SK-N-SH (cell line): Measurements from ENCODE around the gene FOXA3. TPM values are rescaled to one million over a fixed set of nuclear protein-coding genes. Genes with fewer than 3 reads are reported as not detected.
A peak's percentile ranks its signal among the peaks of the same experiment; 100 is the strongest.

Experiments used
- CTCF ChIA-PET: fragments of 300-600, 350-600 bp; formaldehyde crosslinking; extraction: SDS; loops from one replicate; lab custom pipeline; 2021; lab: Yijun Ruan, JAX
- POLR2A ChIA-PET: fragments of 350-600 bp; sonication (Branson Sonifier 250); formaldehyde crosslinking; extraction: SDS; loops from one replicate; lab custom pipeline; 2020; ENCODE audit warnings: antibody characterized with exemption, inconsistent platforms; lab: Yijun Ruan, JAX
- DNase-seq: peaks from one replicate; pipeline ENCODE4 v3.0.0; 2012
- H2AFZ ChIP-seq: fragments of 200-600 bp; sonication (generic); 2 replicates; pipeline ENCODE4 v1.8.1; 2016; ENCODE audit warnings: antibody characterized with exemption, mild to moderate bottlenecking, low read depth
- H3F3A ChIP-seq: fragments of 200-600 bp; sonication (generic); replicated peaks from 2 replicates; pipeline ENCODE3; 2016; ENCODE audit warnings: antibody characterized with exemption, mild to moderate bottlenecking; ENCODE audit not compliant: insufficient read depth
- H3K27ac ChIP-seq, 2 experiments: fragments of 200-500 bp in 1 of 2; fragments of 200-600 bp in 1 of 2; sonication (Bioruptor generic) in 1 of 2; sonication (generic), shearing (Covaris generic) in 1 of 2; 2 replicates each; pipeline versions ENCODE4 v1.5.1 to v1.6.1; 2014 to 2016; ENCODE audit warnings: low read depth in 2 of 2, inconsistent platforms in 1 of 2, low read length in 1 of 2, mild to moderate bottlenecking in 1 of 2, mixed read lengths in 1 of 2
- H3K27me3 ChIP-seq: fragments of 200-600 bp; sonication (generic), shearing (Covaris generic); 2 replicates; pipeline ENCODE4 v1.6.1; 2016; ENCODE audit warnings: mixed run types; ENCODE audit not compliant: insufficient read depth
- H3K36me3 ChIP-seq, 2 experiments: fragments of 200-500 bp in 1 of 2; fragments of 200-600 bp in 1 of 2; sonication (Bioruptor generic) in 1 of 2; sonication (generic) in 1 of 2; replicated peaks in 1 of 2; 2 replicates each; pipeline versions ENCODE3 to v1.5.1; 2014 to 2016; ENCODE audit warnings: low read length in 1 of 2, mild to moderate bottlenecking in 1 of 2; ENCODE audit not compliant: insufficient read depth in 2 of 2, control insufficient read depth in 1 of 2
- H3K4me1 ChIP-seq, 2 experiments: fragments of 200-500 bp in 1 of 2; fragments of 200-600 bp in 1 of 2; sonication (Bioruptor generic) in 1 of 2; sonication (generic), shearing (Covaris generic) in 1 of 2; 2 replicates each; pipeline versions ENCODE4 v1.5.1 to v1.6.1; 2014 to 2016; ENCODE audit warnings: low read depth in 1 of 2, low read length in 1 of 2, mixed run types in 1 of 2; ENCODE audit not compliant: insufficient read depth in 2 of 2, control insufficient read depth in 1 of 2
- H3K4me2 ChIP-seq: fragments of 200-600 bp; sonication (generic), shearing (Covaris generic); 2 replicates; pipeline ENCODE4 v1.6.1; 2017; ENCODE audit warnings: mixed run types
- H3K4me3 ChIP-seq, 2 experiments: fragments of 200-500 bp in 1 of 2; fragments of 200-600 bp in 1 of 2; sonication (Bioruptor generic) in 1 of 2; sonication (generic), shearing (Covaris generic) in 1 of 2; 2 replicates each; pipeline versions ENCODE4 v1.5.1 to v1.8.1; 2014 to 2016; ENCODE audit warnings: low read depth in 2 of 2, inconsistent platforms in 1 of 2, low read length in 1 of 2, mild to moderate bottlenecking in 1 of 2, mixed read lengths in 1 of 2, moderate library complexity in 1 of 2
- H3K79me2 ChIP-seq: fragments of 200-600 bp; sonication (generic); 2 replicates; pipeline ENCODE4 v1.8.1; 2017; ENCODE audit warnings: mild to moderate bottlenecking; ENCODE audit not compliant: insufficient read depth
- H3K9ac ChIP-seq: fragments of 200-600 bp; sonication (generic); 2 replicates; pipeline ENCODE4 v1.6.1; 2017; ENCODE audit warnings: mixed run types
- H3K9me2 ChIP-seq: fragments of 200-600 bp; sonication (generic); 2 replicates; pipeline ENCODE4 v1.6.1; 2017; ENCODE audit warnings: mixed run types
- H3K9me3 ChIP-seq: fragments of 200-600 bp; sonication (generic); 2 replicates; pipeline ENCODE4 v1.6.1; 2017; ENCODE audit warnings: mixed run types, mild to moderate bottlenecking, moderate library complexity
- H4K20me1 ChIP-seq: fragments of 200-600 bp; sonication (generic); 2 replicates; pipeline ENCODE4 v1.6.1; 2017; ENCODE audit warnings: mild to moderate bottlenecking, mixed run types; ENCODE audit not compliant: insufficient read depth
- ELF1 ChIP-seq: IDR thresholded peaks from 2 replicates; pipeline ENCODE4 v1.4.0; 2012
- GABPA ChIP-seq: IDR thresholded peaks from 2 replicates; pipeline ENCODE4 v1.4.0; 2012; ENCODE audit warnings: low read depth, mild to moderate bottlenecking
- IRF3 ChIP-seq: fragments of 150-350 bp; IDR thresholded peaks from 2 replicates; pipeline ENCODE4 v1.6.1; 2016; ENCODE audit warnings: mild to moderate bottlenecking, low read depth, low read length
- MXI1 ChIP-seq: IDR thresholded peaks from 2 replicates; pipeline ENCODE4 v1.6.1; 2012; ENCODE audit warnings: mild to moderate bottlenecking, low read depth, low read length, improper control_type of control experiment
- RAD21 ChIP-seq: IDR thresholded peaks from 2 replicates; pipeline ENCODE4 v1.6.1; 2012; ENCODE audit warnings: mild to moderate bottlenecking, low read length
- RCOR1 ChIP-seq: fragments of 150-350 bp; IDR thresholded peaks from 2 replicates; pipeline ENCODE4 v1.6.1; 2017; ENCODE audit warnings: antibody characterized with exemption, low read length
- TEAD4 ChIP-seq: IDR thresholded peaks from 2 replicates; pipeline ENCODE4 v1.4.0; 2012; ENCODE audit warnings: mild to moderate bottlenecking, borderline replicate concordance; ENCODE audit not compliant: insufficient read depth
- WGBS: methylation state at CpG from one replicate; pipeline ENCODE4 v1.1.6; 2017; ENCODE audit warnings: low lambda C conversion rate; 5-methylcytosine and 5-hydroxymethylcytosine counted together
- polyA plus RNA-seq, 3 experiments: library from polyadenylated mRNA; depleted of rRNA; stranded (reverse); fragments of >200 nt; gene quantifications; 2 replicates each; pipeline ENCODE4 v1.2.3, GENCODE V29; 2012
- TF ChIP-seq, protein P1 (sequence below): IDR thresholded peaks from 2 replicates; pipeline ENCODE4 v1.4.0; 2012; ENCODE audit warnings: low read depth, borderline replicate concordance
- TF ChIP-seq, protein P2 (sequence below): fragments of 200-600 bp; sonication (generic); IDR thresholded peaks from 2 replicates; pipeline ENCODE4 v1.6.1; 2017; ENCODE audit warnings: antibody characterized with exemption, mild to moderate bottlenecking, moderate library complexity

FOXA3 gene
- polyA plus RNA-seq, 1 of the 3 experiments (the other 2 are of a cell fraction), result 1.5 TPM

GRCh38 chr19:45911291-45911690, 47.2 kb downstream of the FOXA3 start:
- TF ChIP-seq MXI1 (no peak), RCOR1 (no peak), ELF1 (no peak), GABPA (no peak), TEAD4 (no peak)
- TF ChIP-seq, protein P1, sequence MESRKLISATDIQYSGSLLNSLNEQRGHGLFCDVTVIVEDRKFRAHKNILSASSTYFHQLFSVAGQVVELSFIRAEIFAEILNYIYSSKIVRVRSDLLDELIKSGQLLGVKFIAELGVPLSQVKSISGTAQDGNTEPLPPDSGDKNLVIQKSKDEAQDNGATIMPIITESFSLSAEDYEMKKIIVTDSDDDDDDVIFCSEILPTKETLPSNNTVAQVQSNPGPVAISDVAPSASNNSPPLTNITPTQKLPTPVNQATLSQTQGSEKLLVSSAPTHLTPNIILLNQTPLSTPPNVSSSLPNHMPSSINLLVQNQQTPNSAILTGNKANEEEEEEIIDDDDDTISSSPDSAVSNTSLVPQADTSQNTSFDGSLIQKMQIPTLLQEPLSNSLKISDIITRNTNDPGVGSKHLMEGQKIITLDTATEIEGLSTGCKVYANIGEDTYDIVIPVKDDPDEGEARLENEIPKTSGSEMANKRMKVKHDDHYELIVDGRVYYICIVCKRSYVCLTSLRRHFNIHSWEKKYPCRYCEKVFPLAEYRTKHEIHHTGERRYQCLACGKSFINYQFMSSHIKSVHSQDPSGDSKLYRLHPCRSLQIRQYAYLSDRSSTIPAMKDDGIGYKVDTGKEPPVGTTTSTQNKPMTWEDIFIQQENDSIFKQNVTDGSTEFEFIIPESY, result no peak
- no peaks in the 10 kb centered on the region for H3K9me3 ChIP-seq
- no peak overlapping the region for H3K27ac ChIP-seq
- 67% methylated on average over 8 of the region's 8 CpGs for WGBS
- H3F3A ChIP-seq, result no peaks in the 10 kb centered on the region
- no peak overlapping the region for H3K4me2 ChIP-seq
- no peak for DNase-seq
- ChIA-PET POLR2A (no interaction called here), CTCF (interaction anchor here (1.2 kb wide), 1 partner anchor 25 kb away, joined by 3 read pairs; the partner anchor contains the start of gene IRF2BP1)
- no peaks in the 10 kb centered on the region for H3K79me2 ChIP-seq
- H3K4me3 ChIP-seq, result no peak overlapping the region
- H3K36me3 ChIP-seq, result no peaks in the 10 kb centered on the region
- no peaks in the 10 kb centered on the region for H4K20me1 ChIP-seq
- H2AFZ ChIP-seq, result no peak overlapping the region
- no peaks in the 10 kb centered on the region for H3K4me1 ChIP-seq
- H3K27me3 ChIP-seq, result no peaks in the 10 kb centered on the region
- H3K9ac ChIP-seq, result no peak overlapping the region
- no peaks in the 10 kb centered on the region for H3K9me2 ChIP-seq

GRCh38 chr19:45913874-45914830, 50.0 kb downstream of the FOXA3 start, which contains the start of gene NANOS2:
Gene NANOS2, minus strand, starts transcription at chr19:45914778. Its CDS starts 85 bp downstream, at chr19:45914693.
- ChIA-PET POLR2A (no interaction called here), CTCF (interaction anchor here (1.1 kb wide), 1 partner anchor 11 kb away, joined by 3 read pairs; no protein-coding TSS in a partner anchor)
- H3F3A ChIP-seq, result peaks cover 4% of the 10 kb centered on the region
- no peak within 1 kb of the TSS for H3K4me2 ChIP-seq
- no peaks in the 10 kb centered on the region for H3K9me2 ChIP-seq
- no peaks in the 10 kb centered on the region for H3K27me3 ChIP-seq
- no peak within 1 kb of the TSS for H3K27ac ChIP-seq
- TF ChIP-seq RAD21 (peak; percentile 24), IRF3 (no peak)
- TF ChIP-seq, protein P2, sequence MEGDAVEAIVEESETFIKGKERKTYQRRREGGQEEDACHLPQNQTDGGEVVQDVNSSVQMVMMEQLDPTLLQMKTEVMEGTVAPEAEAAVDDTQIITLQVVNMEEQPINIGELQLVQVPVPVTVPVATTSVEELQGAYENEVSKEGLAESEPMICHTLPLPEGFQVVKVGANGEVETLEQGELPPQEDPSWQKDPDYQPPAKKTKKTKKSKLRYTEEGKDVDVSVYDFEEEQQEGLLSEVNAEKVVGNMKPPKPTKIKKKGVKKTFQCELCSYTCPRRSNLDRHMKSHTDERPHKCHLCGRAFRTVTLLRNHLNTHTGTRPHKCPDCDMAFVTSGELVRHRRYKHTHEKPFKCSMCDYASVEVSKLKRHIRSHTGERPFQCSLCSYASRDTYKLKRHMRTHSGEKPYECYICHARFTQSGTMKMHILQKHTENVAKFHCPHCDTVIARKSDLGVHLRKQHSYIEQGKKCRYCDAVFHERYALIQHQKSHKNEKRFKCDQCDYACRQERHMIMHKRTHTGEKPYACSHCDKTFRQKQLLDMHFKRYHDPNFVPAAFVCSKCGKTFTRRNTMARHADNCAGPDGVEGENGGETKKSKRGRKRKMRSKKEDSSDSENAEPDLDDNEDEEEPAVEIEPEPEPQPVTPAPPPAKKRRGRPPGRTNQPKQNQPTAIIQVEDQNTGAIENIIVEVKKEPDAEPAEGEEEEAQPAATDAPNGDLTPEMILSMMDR, result peak; percentile 29
- 59% methylated on average over 36 of the region's 44 CpGs for WGBS
- no peaks in the 10 kb centered on the region for H3K4me1 ChIP-seq
- H3K4me3 ChIP-seq, result no peak within 1 kb of the TSS
- H2AFZ ChIP-seq, result no peak within 1 kb of the TSS
- no peak for DNase-seq
- no peaks in the 10 kb centered on the region for H3K36me3 ChIP-seq
- H3K79me2 ChIP-seq, result no peaks in the 10 kb centered on the region
- no peaks in the 10 kb centered on the region for H4K20me1 ChIP-seq
- H3K9me3 ChIP-seq, result no peaks in the 10 kb centered on the region
- H3K9ac ChIP-seq, result no peak within 1 kb of the TSS
